HG02642 (cell line): ENCODE data around the gene NKX6-2.
"Not testable (repeated sequence)": the region's sequence is repeated elsewhere in the genome, so short reads cannot be mapped to it uniquely, and the experiment has no call there.

ENCODE experiments used
- ATAC-seq: cut with Tn5 transposase; IDR thresholded peaks from one replicate; pipeline ENCODE4 v1.9.1; 2021; ENCODE audit warnings: mild to moderate bottlenecking; ENCODE audit not compliant: unreplicated experiment, poor library complexity

The NKX6-2 gene

DNA sequence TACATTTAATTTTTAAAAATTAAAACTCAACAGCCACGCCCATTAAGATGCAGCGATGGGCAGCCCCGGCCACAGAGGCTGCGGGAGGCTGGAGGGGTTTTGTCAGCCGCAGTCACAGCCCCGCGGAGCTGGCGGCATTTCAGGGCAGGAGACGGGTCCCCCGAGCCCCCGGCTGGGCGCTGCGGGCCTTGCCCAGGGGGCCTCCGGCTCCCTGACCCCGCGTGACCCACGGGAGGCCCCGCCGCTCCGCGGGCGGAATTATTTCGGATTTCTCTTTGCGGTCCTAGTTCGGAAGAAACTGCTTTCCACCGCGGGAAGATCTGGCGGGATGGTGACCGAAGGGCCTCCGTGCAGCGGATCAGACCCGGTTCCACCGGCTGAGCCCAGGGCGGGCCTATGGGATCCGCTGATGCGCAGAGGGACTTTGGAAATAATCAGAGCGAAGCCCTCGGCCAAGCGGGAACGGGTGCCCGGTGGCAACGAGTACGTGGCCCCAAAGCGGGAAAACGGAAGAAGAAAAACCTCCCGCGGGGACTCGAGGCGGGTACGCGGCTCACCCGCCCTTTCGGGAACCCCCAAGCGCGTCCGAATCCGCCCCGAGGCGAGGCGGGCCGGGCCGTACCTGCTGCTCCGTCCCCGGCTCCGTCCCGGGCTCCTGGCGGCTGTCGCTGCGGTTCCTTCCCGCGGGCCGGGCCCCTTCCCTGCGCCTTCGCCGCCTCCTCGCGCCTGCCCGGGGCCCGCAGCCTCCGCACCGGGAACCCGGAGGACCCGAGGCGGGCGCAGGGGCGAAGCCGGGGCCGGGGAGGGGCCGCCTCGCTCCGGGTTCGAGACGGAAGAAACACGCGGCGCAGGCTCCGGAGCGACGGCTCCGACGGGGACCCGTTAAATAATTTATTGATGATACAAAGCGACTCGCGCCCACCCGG, 1.7 kb downstream of the NKX6-2 start:
- ATAC-seq, result no peak

DNA sequence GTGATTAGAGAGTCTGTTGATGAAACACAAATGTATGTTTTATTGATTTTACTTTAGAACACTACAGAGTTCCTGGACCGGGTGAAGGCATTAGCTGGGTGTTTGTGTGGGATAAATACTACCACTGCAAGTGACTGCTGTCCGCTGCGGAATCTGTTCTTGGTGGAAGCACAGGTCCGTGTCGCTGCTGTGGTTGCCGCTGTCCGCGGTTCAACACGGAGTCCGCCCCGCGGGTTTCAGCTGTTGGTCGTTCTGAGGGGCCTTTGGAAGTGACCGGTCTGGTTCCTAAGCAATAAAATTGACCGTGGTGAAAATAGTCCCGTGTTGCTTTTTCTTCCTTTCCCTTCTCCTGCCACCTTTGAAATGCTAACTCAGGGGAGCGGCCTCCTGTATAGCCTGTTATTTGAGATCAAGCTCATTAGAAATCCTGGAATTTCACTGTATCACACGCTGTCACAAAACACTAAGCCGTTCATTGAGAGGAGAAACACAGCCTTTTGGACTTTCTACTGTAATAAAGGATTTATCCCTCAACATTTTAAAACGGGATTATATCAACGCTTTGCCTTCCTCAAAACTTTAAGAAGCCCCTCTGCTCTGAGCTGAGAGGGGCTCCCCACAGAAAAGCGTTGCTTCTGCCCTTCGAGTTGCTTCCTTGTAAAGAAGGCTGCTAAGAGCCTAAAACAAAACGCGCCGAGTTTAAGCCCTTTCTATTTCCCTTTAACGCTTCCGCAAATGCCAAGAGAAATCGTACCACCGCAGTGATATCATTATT, 2.6 kb downstream of the NKX6-2 start:
- no peak for ATAC-seq

DNA sequence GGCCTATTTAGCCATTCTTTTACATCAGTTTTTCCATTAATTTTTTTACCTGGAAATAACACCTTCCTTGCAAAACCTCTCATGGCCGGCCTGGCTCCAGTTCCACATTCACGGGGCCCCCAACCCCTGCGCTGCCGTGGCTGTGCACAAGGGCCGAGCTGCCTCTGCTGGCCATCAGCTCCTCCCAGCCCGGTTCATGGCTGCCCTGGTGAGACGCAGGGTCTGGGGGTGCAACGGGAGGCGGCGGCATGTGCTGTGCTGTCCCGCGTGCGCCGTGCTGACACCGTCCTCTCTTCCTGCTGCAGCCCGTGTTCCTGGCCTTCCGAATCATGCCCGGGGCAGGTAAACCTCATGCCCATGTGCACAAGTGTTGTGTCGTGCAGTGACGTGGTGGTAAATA, 4.4 kb downstream of the NKX6-2 start:
- no peak for ATAC-seq

GRCh38 chr10:132780356-132780755, 5.6 kb downstream of the NKX6-2 start:
- ATAC-seq, result no peak

DNA sequence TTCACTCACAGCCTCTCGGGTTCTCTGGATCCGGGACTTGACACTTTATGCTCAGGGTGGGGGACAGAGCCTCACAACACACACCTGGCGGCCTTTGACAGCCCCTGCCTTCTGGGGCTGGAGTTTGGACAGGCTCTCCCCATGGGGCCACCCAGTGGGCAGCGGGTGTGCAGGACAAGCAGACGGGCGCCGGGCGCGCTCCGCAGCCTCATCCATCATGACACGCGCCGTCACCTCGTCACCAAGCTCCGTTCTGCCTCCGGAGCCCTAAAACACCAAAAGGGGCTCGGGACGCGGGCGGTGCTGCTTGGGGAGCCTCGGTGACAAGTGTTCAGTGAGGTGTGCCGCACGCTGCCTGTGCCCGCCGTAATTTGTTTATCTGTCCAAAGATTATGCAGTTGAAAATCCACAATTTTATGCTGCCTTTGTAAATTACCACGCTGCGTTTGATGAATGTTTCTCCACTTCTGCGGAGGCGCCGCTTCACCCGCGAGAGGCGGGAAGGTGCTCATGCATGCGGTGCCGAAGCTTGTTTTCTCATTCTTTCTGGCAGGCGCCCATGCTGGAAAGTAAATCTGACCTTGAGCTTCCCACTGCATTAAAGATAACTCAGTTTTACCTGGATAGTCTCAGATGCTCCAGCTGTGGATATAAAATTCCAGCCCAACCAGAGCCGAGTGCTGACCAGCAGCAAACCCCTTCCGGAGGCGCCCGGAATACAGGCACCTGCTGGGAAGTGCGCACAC, 6.2 kb downstream of the NKX6-2 start:
- ATAC-seq, result no peak

DNA sequence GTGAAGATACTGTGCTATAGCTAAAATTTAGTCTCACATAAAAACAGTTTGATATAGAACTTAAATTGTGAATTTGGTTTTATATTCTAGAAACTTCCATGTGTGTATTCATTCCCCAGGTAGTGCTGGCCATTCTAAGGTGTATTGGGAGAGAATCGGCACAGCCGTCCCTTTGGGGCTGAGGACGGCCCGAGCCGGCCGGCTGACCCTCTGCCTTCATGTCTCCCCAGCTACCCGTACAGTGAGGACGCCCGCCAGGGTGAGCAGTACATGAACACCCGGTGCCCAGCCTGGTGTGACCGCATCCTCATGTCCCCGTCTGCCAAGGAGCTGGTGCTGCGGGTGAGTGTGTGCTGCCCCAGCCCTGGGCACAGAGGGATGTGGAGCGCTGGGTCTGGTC, 8.5 kb downstream of the NKX6-2 start:
- no peak for ATAC-seq

- ATAC-seq, result no peak
Observed at GRCh38 chr10:132776821-132777220, 9.1 kb downstream of the NKX6-2 start.

GRCh38 chr10:132776186-132776585, 9.8 kb downstream of the NKX6-2 start:
- ATAC-seq, result no peak

GRCh38 chr10:132774902-132775863, 10.8 kb downstream of the NKX6-2 start:
- ATAC-seq, result no peak

DNA sequence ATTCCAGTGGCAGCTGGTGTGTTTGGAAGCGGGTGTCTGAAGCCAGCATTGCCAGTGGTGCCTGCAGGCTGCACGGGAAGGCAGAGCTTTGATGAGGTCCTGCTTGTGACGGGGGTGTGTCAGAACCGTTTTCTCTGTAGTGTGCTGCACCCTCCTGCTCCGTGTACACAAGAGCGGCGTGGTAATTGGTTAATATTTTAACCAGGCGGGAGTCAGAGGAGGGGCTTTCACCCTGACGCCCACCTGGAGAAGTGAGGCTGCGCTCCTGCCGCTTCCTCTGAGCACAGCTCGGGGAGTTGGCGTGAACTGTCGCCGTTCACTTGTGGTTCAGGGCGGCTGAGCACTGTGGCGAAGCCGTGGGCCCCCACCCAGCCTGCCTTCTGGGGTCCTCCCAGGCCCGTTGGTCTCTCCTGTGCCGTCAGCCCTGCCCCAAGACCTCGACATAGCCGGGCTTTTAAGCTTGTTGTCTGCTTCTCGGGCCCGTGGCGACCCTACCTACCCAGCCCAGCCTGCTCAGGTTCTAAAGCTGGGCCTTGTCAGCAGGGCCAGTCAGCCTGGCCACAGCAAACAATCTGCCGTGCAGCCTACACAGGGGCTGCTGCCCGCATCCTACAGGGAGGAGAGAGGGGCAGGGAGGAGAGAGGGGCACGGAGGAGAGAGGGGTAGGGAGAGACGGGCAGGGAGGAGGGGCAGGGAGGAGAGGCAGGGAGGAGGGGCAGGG, 11.6 kb downstream of the NKX6-2 start:
- ATAC-seq, result no peak

- ATAC-seq, result not testable (repeated sequence)
Observed at GRCh38 chr10:132772816-132773215, 13.1 kb downstream of the NKX6-2 start.

DNA sequence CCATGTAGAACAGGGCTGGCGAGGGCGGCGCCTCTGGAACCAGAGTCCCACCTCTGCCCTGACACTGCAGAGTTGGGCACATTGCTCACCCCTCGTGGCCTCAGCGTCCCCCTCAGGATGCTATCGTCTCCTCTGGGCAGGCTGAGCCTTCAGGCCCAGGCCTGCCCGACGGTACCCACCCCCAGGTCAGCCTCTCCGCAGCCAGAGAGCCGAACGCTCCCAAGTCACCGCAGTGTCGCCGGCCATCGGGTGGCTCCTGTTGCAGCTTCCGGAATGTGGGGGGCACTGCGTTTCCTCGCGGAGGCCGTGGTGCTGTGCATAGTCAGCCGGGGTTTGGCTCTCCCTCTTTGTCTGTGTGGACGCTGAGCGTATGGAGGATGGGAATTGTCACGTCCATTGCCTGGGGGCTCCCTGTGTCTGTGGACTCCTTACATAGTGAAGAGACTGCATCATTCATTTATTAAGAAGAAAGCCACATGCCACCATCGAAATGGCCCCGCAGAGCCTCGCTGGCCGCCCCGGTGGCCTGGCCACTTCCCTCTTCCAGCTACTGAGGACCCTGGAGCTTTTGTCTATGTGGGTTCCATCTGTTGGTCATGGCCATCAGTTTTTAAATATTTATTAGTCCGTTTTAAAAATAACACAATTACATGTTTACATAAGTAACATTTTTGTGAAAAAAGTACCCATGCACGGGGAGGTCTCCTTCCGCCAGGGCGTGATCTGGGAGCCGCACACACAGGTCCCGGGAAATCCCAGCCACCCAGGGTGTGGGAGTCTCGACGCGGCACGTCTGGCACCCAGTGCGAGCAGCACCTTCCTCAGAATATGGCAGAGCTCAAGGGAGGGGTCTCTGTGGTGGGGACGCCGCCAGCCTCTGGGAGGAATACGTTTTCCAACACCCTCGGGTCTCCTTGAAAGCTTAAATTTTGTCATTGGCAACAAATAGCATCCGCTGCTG, 15.6 kb downstream of the NKX6-2 start:
- no peak for ATAC-seq

DNA sequence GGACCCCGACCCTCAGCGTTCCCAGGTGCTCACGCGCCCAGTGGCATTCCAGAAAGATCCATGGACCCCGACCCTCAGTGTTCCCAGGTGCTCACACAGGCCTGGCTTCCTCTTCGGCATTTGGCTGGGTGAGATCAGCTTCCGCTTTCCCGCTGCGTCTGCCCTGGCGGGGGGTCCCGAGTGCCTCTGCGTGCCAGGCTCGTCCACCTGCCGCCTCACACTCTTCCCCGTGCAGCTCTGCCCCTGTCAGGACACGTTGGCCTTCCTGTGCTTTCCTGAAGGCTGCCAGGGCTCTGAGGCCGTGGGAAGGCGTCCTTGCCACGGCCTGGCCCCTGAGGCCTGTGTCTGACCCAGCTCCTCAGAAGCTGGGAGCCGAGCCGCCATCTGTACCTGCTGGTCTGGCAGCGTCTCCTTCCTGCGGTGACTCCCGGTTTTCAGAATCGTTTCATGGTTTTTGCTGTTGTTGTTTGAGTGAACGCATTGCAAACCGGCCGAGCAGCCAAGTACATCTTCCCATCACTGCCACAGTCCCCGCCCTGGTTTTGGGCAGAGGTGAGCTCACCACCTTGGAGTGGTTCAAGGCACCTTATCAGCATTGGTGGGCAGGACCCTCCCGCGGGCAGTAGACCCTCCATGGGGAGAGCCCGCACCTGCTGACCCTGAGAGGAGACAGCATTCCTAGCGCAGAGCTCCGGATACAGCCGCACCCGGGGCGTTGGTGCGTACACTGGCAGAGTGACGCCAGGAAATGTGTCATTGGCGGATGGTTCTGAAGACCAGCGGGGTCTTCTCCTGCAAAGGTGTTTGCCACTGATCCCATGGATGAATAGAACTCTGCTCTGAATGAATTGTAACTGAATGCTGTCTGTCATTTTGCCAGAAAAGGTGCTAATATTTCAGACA, 17.4 kb downstream of the NKX6-2 start:
- ATAC-seq, result no peak

DNA sequence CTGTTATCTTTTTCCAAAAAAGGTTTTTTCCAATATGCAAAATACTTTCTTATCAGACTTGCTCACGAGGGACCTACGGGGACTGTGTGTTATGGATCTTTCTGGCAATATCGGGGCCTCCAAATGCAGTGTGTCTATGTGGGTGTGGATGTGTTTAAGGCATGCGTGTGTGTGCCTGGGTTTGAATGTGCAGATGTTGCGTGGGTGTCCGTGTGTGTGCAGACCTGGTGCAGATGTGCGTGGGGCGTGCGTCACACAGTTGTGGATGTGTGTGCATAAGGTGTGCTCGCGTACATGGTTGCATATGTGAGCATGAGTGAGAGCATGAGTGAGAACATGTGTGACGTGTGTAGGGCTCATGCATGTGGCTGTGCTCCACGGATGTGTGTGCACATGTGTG, 19.7 kb downstream of the NKX6-2 start:
- no peak for ATAC-seq

DNA sequence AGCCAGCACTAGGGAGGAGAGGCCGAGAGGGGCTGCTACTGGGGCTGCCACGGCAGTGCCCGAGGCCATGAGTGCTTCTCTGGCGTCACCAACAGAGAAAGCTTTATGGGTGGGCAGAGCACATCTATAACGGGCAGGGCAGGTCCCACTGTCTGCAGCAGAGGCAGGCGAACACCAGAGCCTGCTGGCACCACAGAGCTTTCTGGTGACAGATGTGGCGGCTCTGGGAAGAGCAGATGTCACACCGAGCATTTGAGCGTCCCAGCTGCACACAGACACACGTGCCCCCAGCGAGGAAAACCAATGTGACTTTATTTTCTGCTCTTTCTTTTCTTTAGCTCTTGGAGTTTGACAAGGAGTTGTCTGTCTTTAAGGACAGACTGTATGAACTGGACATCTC, 20.5 kb downstream of the NKX6-2 start:
- ATAC-seq, result no peak

GRCh38 chr10:132764108-132764507, 21.8 kb downstream of the NKX6-2 start:
- no peak for ATAC-seq

GRCh38 chr10:132763545-132763944, 22.4 kb downstream of the NKX6-2 start:
- no peak for ATAC-seq
